IPS-11a (cell line): Measurements from ENCODE around the gene GALNT2.

Experiments
- H3K4me3 ChIP-seq: one replicate; pipeline ENCODE4 v1.5.1; 2013; ENCODE audit warnings: low read depth, low read length, control low read depth

Gene GALNT2

GRCh38 chr1:230143534-230143933, 76.5 kb downstream of the GALNT2 start:
- H3K4me3 ChIP-seq = no peak overlapping the region

- H3K4me3 ChIP-seq = no peak overlapping the region
Observed at GRCh38 chr1:230144010-230144614, 77.1 kb downstream of the GALNT2 start.

GRCh38 chr1:230144758-230145504, 77.9 kb downstream of the GALNT2 start:
- no peak overlapping the region for H3K4me3 ChIP-seq

- H3K4me3 ChIP-seq = no peak overlapping the region
Observed at GRCh38 chr1:230145505-230145899, 78.5 kb downstream of the GALNT2 start.

GRCh38 chr1:230145953-230146476, 79.0 kb downstream of the GALNT2 start:
- H3K4me3 ChIP-seq = no peak overlapping the region

- no peak overlapping the region for H3K4me3 ChIP-seq
Observed at GRCh38 chr1:230146709-230147108, 79.7 kb downstream of the GALNT2 start.

- H3K4me3 ChIP-seq = no peak overlapping the region
Observed at GRCh38 chr1:230147253-230148125, 80.5 kb downstream of the GALNT2 start.

GRCh38 chr1:230148126-230148652, 81.2 kb downstream of the GALNT2 start:
- no peak overlapping the region for H3K4me3 ChIP-seq

GRCh38 chr1:230148768-230149469, 81.9 kb downstream of the GALNT2 start:
- no peak overlapping the region for H3K4me3 ChIP-seq

GRCh38 chr1:230149751-230150584, 82.9 kb downstream of the GALNT2 start:
- H3K4me3 ChIP-seq = no peak overlapping the region

- no peak overlapping the region for H3K4me3 ChIP-seq
Observed at GRCh38 chr1:230150615-230151014, 83.6 kb downstream of the GALNT2 start.

GRCh38 chr1:230151924-230152468, 85.0 kb downstream of the GALNT2 start:
- no peak overlapping the region for H3K4me3 ChIP-seq

GRCh38 chr1:230152999-230153398, 86.0 kb downstream of the GALNT2 start:
- no peak overlapping the region for H3K4me3 ChIP-seq

GRCh38 chr1:230153641-230154296, 86.7 kb downstream of the GALNT2 start:
- no peak overlapping the region for H3K4me3 ChIP-seq

- H3K4me3 ChIP-seq = no peak overlapping the region
Observed at GRCh38 chr1:230155021-230155420, 88.0 kb downstream of the GALNT2 start.

- no peak overlapping the region for H3K4me3 ChIP-seq
Observed at GRCh38 chr1:230156068-230156467, 89.0 kb downstream of the GALNT2 start.

GRCh38 chr1:230156536-230156935, 89.5 kb downstream of the GALNT2 start:
- H3K4me3 ChIP-seq = no peak overlapping the region

GRCh38 chr1:230157420-230158390, 90.7 kb downstream of the GALNT2 start:
- H3K4me3 ChIP-seq = no peak overlapping the region
